Panc1 (cell line): ENCODE measurements around the gene SASH3.

Source experiments
- POLR2AphosphoS5 ChIP-seq: IDR thresholded peaks from 2 replicates; pipeline ENCODE4 v1.6.1; 2012; ENCODE audit warnings: mild to moderate bottlenecking, low read depth, low read length, moderate library complexity
- TF ChIP-seq, protein P1 (sequence below): fragments of 450-650 bp; IDR thresholded peaks from 2 replicates; pipeline ENCODE4 v1.5.1; 2017; ENCODE audit warnings: mild to moderate bottlenecking

GRCh38 chrX:129813662-129814368 lies 34.1 kb downstream of the SASH3 start:
- TF ChIP-seq, protein P1, sequence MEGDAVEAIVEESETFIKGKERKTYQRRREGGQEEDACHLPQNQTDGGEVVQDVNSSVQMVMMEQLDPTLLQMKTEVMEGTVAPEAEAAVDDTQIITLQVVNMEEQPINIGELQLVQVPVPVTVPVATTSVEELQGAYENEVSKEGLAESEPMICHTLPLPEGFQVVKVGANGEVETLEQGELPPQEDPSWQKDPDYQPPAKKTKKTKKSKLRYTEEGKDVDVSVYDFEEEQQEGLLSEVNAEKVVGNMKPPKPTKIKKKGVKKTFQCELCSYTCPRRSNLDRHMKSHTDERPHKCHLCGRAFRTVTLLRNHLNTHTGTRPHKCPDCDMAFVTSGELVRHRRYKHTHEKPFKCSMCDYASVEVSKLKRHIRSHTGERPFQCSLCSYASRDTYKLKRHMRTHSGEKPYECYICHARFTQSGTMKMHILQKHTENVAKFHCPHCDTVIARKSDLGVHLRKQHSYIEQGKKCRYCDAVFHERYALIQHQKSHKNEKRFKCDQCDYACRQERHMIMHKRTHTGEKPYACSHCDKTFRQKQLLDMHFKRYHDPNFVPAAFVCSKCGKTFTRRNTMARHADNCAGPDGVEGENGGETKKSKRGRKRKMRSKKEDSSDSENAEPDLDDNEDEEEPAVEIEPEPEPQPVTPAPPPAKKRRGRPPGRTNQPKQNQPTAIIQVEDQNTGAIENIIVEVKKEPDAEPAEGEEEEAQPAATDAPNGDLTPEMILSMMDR, result no peak
- TF ChIP-seq POLR2AphosphoS5, result no peak
